ENCODE data around the gene ARL8B. TPM values are rescaled to one million over a fixed set of nuclear protein-coding genes. Genes with fewer than 3 reads are reported as not detected.

Gene ARL8B
- total RNA-seq, 3 donors from 2014 or later (not counting 1 experiment from before 2014, with no cell fraction given) = 43.3 to 52.7 (median 48.9) TPM

DNA sequence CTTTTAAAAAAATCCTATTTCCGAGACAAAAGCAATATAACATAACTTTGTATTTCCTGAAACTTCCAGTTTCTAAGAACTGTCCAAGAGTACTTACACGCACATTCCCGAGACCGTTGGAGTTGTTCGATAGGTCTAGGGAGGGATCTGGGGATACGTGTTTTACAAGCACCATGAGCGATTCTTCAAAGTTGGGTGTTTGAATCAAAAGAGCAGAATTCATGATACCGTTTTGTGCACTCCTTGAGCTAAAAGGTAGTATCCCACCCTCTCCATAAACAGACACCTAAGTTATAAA is 64.7 kb downstream of the ARL8B start:
- no peak for ATAC-seq
- Histone ChIP-seq H3K4me3 (ENCODE audit: low read length) (peak overlapping the region; percentile 86), H3K27me3 (ENCODE audit: control insufficient read depth, insufficient read depth, low read length) (no peaks in the 10 kb centered on the region), H3K9me3 (ENCODE audit: control insufficient read depth, insufficient read depth, low read length) (no peaks in the 10 kb centered on the region), H3K4me1 (ENCODE audit: control insufficient read depth, insufficient read depth, low read length) (peaks cover 25% of the 10 kb centered on the region), H3K27ac (ENCODE audit: low read length) (peak overlapping the region; percentile 71), H3K36me3 (ENCODE audit: control insufficient read depth, insufficient read depth, low read length) (no peaks in the 10 kb centered on the region)
- 5% methylated on average over 4 of the region's 8 CpGs for WGBS (ENCODE audit: insufficient coverage)
- Mint-ChIP-seq H3K36me3 (no peaks in the 10 kb centered on the region), H3K27me3 (ENCODE audit: low read depth in 2 of 2) (no peaks in the 10 kb centered on the region), H3K4me3 (peak overlapping the region; percentile 98), H3K9me3 (no peaks in the 10 kb centered on the region), H3K27ac (peak overlapping the region; percentile 91 to 93), H3K4me1 (peaks cover 33 to 37% of the 10 kb centered on the region in 2 donors)
- DNase-seq = peak in 1 of 2 donors; percentile 55
- intact Hi-C loops (cut with micrococcal nuclease) = loop anchor here (1.0 kb wide), 1 partner anchor 65 kb away; the partner anchor contains the start of gene ARL8B
- TF ChIP-seq, protein P1, sequence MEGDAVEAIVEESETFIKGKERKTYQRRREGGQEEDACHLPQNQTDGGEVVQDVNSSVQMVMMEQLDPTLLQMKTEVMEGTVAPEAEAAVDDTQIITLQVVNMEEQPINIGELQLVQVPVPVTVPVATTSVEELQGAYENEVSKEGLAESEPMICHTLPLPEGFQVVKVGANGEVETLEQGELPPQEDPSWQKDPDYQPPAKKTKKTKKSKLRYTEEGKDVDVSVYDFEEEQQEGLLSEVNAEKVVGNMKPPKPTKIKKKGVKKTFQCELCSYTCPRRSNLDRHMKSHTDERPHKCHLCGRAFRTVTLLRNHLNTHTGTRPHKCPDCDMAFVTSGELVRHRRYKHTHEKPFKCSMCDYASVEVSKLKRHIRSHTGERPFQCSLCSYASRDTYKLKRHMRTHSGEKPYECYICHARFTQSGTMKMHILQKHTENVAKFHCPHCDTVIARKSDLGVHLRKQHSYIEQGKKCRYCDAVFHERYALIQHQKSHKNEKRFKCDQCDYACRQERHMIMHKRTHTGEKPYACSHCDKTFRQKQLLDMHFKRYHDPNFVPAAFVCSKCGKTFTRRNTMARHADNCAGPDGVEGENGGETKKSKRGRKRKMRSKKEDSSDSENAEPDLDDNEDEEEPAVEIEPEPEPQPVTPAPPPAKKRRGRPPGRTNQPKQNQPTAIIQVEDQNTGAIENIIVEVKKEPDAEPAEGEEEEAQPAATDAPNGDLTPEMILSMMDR (IDR thresholded peaks at IDR 0.05) = no peak

DNA sequence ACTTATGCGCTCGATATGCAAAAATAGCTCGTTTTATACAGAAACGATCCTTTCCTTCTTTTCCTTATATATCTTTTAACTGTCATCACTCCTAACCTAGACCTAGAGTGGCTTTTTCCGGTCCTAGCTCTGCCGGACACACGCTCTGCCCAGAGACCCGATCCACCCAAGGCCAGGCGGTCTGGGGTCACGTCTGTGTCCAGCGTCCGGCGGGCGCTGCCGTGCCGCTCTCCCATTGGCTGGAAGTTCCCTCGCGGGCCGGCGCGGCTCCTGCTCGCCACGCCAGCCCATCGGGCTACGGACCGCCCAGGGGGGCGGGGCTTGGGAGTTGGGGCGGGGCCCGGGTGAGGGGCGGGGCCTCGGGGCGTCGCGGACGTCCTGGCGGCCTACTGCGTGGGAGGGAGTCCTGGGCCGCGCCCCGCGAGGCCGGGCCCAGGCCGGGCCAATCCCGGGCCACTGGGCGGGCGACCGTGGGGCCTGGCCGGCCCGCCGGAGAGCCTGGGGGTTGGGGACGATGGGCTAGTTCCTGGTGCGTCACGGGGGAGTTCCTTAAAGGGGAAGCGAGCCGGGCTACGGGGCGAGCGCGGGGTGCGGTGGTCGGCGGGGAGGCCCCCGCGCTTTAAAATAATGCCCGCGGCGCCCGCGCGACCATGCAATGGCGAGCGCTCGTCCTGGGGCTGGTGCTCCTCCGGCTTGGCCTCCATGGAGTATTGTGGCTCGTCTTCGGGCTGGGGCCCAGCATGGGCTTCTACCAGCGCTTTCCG is 65.2 kb downstream of the ARL8B start, which contains the start of gene EDEM1:
TSS of gene EDEM1 (plus strand) at position 552 of the 764 bp plus-strand sequence. CDS start at position 651, 99 bp downstream.
- H3K4me1 ChIP-seq (ENCODE audit: control insufficient read depth, insufficient read depth, low read length) = peaks cover 25% of the 10 kb centered on the region
- Mint-ChIP-seq H3K27ac (peak within 1 kb of the TSS; percentile 91 to 93), H3K36me3 (no peaks in the 10 kb centered on the region), H3K27me3 (ENCODE audit: low read depth in 2 of 2) (no peaks in the 10 kb centered on the region), H3K9me3 (no peaks in the 10 kb centered on the region), H3K4me3 (peak within 1 kb of the TSS; percentile 98), H3K4me1 (peaks cover 38 to 42% of the 10 kb centered on the region in 2 donors)
- peak; percentile 91 to 98 (median 93) for ATAC-seq
- H3K27ac ChIP-seq (ENCODE audit: low read length) = peak within 1 kb of the TSS; percentile 96
- no peaks in the 10 kb centered on the region for H3K9me3 ChIP-seq (ENCODE audit: control insufficient read depth, insufficient read depth, low read length)
- TF ChIP-seq, protein P1 (IDR thresholded peaks at IDR 0.05) = no peak
- no peaks in the 10 kb centered on the region for H3K27me3 ChIP-seq (ENCODE audit: control insufficient read depth, insufficient read depth, low read length)
- under 1% methylated on average over 78 of the region's 78 CpGs for whole genome bisulfite sequencing (ENCODE audit: insufficient coverage)
- peak; percentile 95 to 97 for DNase-seq
- no peaks in the 10 kb centered on the region for H3K36me3 ChIP-seq (ENCODE audit: control insufficient read depth, insufficient read depth, low read length)
- peak within 1 kb of the TSS; percentile 96 for H3K4me3 ChIP-seq (ENCODE audit: low read length)
- intact Hi-C loops (cut with micrococcal nuclease) = loop anchor here (1.0 kb wide), 1 partner anchor 65 kb away; the partner anchor contains the start of gene ARL8B

DNA sequence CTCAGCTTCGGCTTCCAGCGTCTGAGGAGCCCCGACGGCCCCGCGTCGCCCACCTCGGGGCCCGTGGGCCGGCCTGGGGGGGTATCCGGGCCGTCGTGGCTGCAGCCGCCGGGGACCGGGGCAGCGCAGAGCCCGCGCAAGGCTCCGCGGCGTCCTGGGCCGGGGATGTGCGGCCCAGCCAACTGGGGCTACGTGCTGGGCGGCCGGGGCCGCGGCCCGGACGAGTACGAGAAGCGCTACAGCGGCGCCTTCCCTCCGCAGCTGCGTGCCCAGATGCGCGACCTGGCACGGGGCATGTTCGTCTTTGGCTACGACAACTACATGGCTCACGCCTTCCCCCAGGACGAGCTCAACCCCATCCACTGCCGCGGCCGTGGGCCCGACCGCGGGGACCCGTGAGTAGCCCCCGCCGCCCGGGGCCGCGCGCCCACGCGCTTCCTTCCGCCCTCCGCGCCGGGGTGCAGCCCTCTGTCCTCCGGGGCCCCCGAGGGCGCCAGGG is 65.9 kb downstream of the ARL8B start:
- WGBS (ENCODE audit: insufficient coverage) = under 1% methylated on average over 66 of the region's 66 CpGs
- H3K4me3 ChIP-seq (ENCODE audit: low read length) = peak overlapping the region; percentile 96
- TF ChIP-seq, protein P1 (IDR thresholded peaks at IDR 0.05) = no peak
- Mint-ChIP-seq H3K9me3 (no peaks in the 10 kb centered on the region), H3K27ac (peak overlapping the region; percentile 91 to 93), H3K4me1 (peaks cover 45 to 49% of the 10 kb centered on the region in 2 donors), H3K27me3 (ENCODE audit: low read depth in 2 of 2) (no peaks in the 10 kb centered on the region), H3K4me3 (peak overlapping the region; percentile 98), H3K36me3 (no peaks in the 10 kb centered on the region)
- ATAC-seq = peak; percentile 27 to 49 (median 32)
- intact Hi-C loops (cut with micrococcal nuclease) = loop anchor here (1.0 kb wide), 1 partner anchor 66 kb away; the partner anchor contains the start of gene ARL8B
- peak overlapping the region; percentile 96 for H3K27ac ChIP-seq (ENCODE audit: low read length)
- no peaks in the 10 kb centered on the region for H3K36me3 ChIP-seq (ENCODE audit: control insufficient read depth, insufficient read depth, low read length)
- no peaks in the 10 kb centered on the region for H3K27me3 ChIP-seq (ENCODE audit: control insufficient read depth, insufficient read depth, low read length)
- H3K4me1 ChIP-seq (ENCODE audit: control insufficient read depth, insufficient read depth, low read length) = peaks cover 28% of the 10 kb centered on the region
- peak; percentile 67 to 72 for DNase-seq
- H3K9me3 ChIP-seq (ENCODE audit: control insufficient read depth, insufficient read depth, low read length) = no peaks in the 10 kb centered on the region

All from natural killer cell (primary cell).